Measurements from ENCODE around the gene KRTAP5-2. TPM values are rescaled to one million over a fixed set of nuclear protein-coding genes. Genes with fewer than 3 reads are reported as not detected.
A peak's percentile ranks its signal among the peaks of the same experiment; 100 is the strongest.
"Not testable (repeated sequence)": the region's sequence is repeated elsewhere in the genome, so short reads cannot be mapped to it uniquely, and the experiment has no call there.

The KRTAP5-2 gene
- total RNA-seq, 5 donors from 2014 or later (not counting 1 experiment from before 2014, with no cell fraction given), result not detected

DNA sequence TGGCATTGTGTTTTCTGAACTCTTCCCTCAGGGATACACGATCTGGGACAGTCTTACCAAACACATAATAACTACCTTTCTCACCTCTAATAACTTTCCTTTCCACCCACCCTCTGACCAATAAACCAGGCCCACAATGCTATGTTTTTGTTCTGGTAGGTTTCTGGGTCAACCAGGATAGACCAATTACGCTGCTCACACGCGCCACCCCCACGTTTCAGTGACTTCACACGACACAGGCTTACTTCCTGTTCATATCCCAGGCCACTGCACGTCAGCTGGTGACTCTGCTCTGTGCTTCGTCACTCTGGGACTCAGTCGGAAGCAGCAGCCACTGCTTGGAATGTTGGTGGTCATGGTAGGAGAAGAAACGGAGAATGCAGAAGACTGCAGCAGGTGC, 21.4 kb upstream of the KRTAP5-2 start:
- Histone ChIP-seq H3K36me3 (ENCODE audit: control insufficient read depth in 2 of 2, extremely low read depth in 1 of 2, insufficient read depth in 1 of 2, low read length in 1 of 2) (no peaks in the 10 kb centered on the region), H3K9me3 (no peaks in the 10 kb centered on the region), H3K27me3 (replicated peaks in 1 of 2; ENCODE audit: control insufficient read depth in 2 of 2, extremely low read depth in 1 of 2, insufficient read depth in 2 of 2, low read length in 1 of 2) (peaks cover 2 to 25% of the 10 kb centered on the region in 2 experiments), H3K4me1 (ENCODE audit: control insufficient read depth in 1 of 2, extremely low read depth in 1 of 2, insufficient read depth in 2 of 2, low read length in 2 of 2) (no peaks in the 10 kb centered on the region), H3K4me3 (ENCODE audit: control insufficient read depth in 1 of 2, extremely low read depth in 1 of 2, low read length in 1 of 2) (no peak overlapping the region), H3K27ac (ENCODE audit: low read length) (no peak overlapping the region)
- Mint-ChIP-seq H3K27me3 (peaks cover 26 to 38% of the 10 kb centered on the region in 2 donors), H3K36me3 (no peaks in the 10 kb centered on the region), H3K4me3 (no peak overlapping the region), H3K9me3 (no peaks in the 10 kb centered on the region), H3K27ac (peak overlapping the region in 1 of 2 donors; percentile 26), H3K4me1 (peaks cover 0 to 6% (median 6%) of the 10 kb centered on the region in 3 donors)
- 57% methylated on average over 1 of the region's 10 CpGs for WGBS (ENCODE audit: insufficient coverage)
- POLR2A ChIA-PET, result interaction anchor here in 1 of 2 donors (0.7 kb wide), 1 partner anchor 269 kb away, joined by 3 read pairs; no protein-coding TSS in a partner anchor
- DNase-seq (peak in 11 of 35 experiments; percentile 4 to 41 (median 14)), ATAC-seq (replicated peaks in 1 of 4) (peak in 2 of 4 experiments; percentile 58 to 79)
- CTCF ChIA-PET, result interaction anchor here (0.6 to 1.2 kb wide), 4 partner anchors 13 to 691 kb away, joined by 3 to 6 read pairs (median 3); no protein-coding TSS in a partner anchor

DNA sequence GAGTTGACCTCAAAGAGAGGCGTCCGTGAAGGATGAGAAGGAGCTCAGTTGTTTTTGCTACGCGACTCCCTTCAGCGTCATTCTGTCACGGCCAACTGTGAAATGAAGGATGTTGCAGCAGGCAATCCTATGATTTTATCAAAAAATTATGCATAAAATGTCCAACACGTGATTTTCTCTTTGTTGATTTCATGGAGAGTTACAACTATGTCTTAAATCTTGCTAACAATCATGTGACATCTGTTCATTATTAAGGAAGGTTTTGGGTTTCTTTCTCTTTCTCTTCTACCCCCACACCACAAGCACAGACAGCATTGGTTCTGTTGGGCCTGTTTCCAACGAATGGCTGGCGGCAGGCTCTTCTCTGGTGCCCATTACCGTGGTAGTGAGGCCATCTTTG, 20.1 kb upstream of the KRTAP5-2 start:
- no peaks in the 10 kb centered on the region for H3K9me3 ChIP-seq
- no peaks in the 10 kb centered on the region for H3K36me3 Mint-ChIP-seq
- peaks cover 0 to 6% (median 6%) of the 10 kb centered on the region in 3 donors for H3K4me1 Mint-ChIP-seq
- DNase-seq (no peak), ATAC-seq (replicated peaks in 1 of 4) (no peak)
- 100% methylated on average over 1 of the region's 10 CpGs for WGBS (ENCODE audit: insufficient coverage)
- H3K4me1 ChIP-seq (ENCODE audit: control insufficient read depth in 1 of 2, extremely low read depth in 1 of 2, insufficient read depth in 2 of 2, low read length in 2 of 2), result no peaks in the 10 kb centered on the region
- H3K9me3 Mint-ChIP-seq, result no peaks in the 10 kb centered on the region
- CTCF ChIA-PET, result no interaction called here
- peaks cover 26 to 40% of the 10 kb centered on the region in 2 donors for H3K27me3 Mint-ChIP-seq
- no peak overlapping the region for H3K27ac Mint-ChIP-seq
- H3K27ac ChIP-seq (ENCODE audit: low read length), result no peak overlapping the region
- POLR2A ChIA-PET, result no interaction called here
- H3K27me3 ChIP-seq (replicated peaks in 1 of 2; ENCODE audit: control insufficient read depth in 2 of 2, extremely low read depth in 1 of 2, insufficient read depth in 2 of 2, low read length in 1 of 2), result peaks cover 2 to 28% of the 10 kb centered on the region in 2 experiments
- no peak overlapping the region for H3K4me3 Mint-ChIP-seq
- H3K4me3 ChIP-seq (ENCODE audit: control insufficient read depth in 1 of 2, extremely low read depth in 1 of 2, low read length in 1 of 2), result no peak overlapping the region
- H3K36me3 ChIP-seq (ENCODE audit: control insufficient read depth in 2 of 2, extremely low read depth in 1 of 2, insufficient read depth in 1 of 2, low read length in 1 of 2), result no peaks in the 10 kb centered on the region

GRCh38 chr11:1608363-1608762, 10.3 kb upstream of the KRTAP5-2 start, which contains the start of gene KRTAP5-3:
KRTAP5-3 (minus strand) TSS chr11:1608463; CDS start chr11:1608385, 78 bp downstream.
- 83% methylated on average over 2 of the region's 4 CpGs for WGBS (ENCODE audit: insufficient coverage)
- no peak for DNase-seq
- Mint-ChIP-seq H3K27ac (no peak within 1 kb of the TSS), H3K36me3 (no peaks in the 10 kb centered on the region), H3K27me3 (peaks cover 21 to 28% of the 10 kb centered on the region in 2 donors), H3K9me3 (no peaks in the 10 kb centered on the region), H3K4me3 (no peak within 1 kb of the TSS), H3K4me1 (peaks cover 6 to 11% (median 9%) of the 10 kb centered on the region in 3 donors)
- Histone ChIP-seq H3K27ac (ENCODE audit: low read length) (no peak within 1 kb of the TSS), H3K4me3 (ENCODE audit: control insufficient read depth in 1 of 2, extremely low read depth in 1 of 2, low read length in 1 of 2) (no peak within 1 kb of the TSS), H3K27me3 (replicated peaks in 1 of 2; ENCODE audit: control insufficient read depth in 2 of 2, extremely low read depth in 1 of 2, insufficient read depth in 2 of 2, low read length in 1 of 2) (peaks cover 0 to 49% of the 10 kb centered on the region in 2 experiments), H3K4me1 (ENCODE audit: control insufficient read depth in 1 of 2, extremely low read depth in 1 of 2, insufficient read depth in 2 of 2, low read length in 2 of 2) (peaks cover 0 to 11% of the 10 kb centered on the region in 2 experiments), H3K9me3 (no peaks in the 10 kb centered on the region), H3K36me3 (ENCODE audit: control insufficient read depth in 2 of 2, extremely low read depth in 1 of 2, insufficient read depth in 1 of 2, low read length in 1 of 2) (no peaks in the 10 kb centered on the region)
- no peak for ATAC-seq (replicated peaks in 1 of 4)
- POLR2A ChIA-PET, result no interaction called here
- CTCF ChIA-PET, result interaction anchor here in 1 of 2 donors (0.9 kb wide), 1 partner anchor 13 kb away, joined by 3 read pairs; no protein-coding TSS in a partner anchor

DNA sequence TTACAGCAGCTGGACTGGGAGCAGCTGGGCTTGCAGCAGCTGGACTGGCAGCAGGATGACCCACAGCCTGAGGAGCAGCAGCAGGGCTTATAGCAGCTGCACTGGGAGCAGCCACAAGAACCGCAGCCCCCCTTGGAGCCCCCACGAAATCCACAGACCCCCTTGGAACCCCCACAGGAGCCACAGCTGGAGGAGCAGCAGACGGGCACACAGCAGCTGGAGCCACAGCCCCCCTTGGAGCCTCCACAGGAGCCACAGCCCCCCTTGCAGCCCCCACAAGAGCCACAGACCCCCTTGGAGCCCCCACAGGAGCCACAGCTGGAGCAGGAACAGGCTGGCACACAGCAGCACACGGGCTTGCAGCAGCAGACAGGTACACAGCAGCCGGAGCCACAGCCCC, 9.8 kb upstream of the KRTAP5-2 start:
- POLR2A ChIA-PET; ATAC-seq (replicated peaks in 1 of 4); H3K4me3 ChIP-seq (ENCODE audit: control insufficient read depth in 1 of 2, extremely low read depth in 1 of 2, low read length in 1 of 2); CTCF ChIA-PET; H3K27ac Mint-ChIP-seq; H3K4me3 Mint-ChIP-seq; H3K27ac ChIP-seq (ENCODE audit: low read length); DNase-seq; H3K36me3 Mint-ChIP-seq; H3K9me3 ChIP-seq; H3K9me3 Mint-ChIP-seq; H3K36me3 ChIP-seq (ENCODE audit: control insufficient read depth in 2 of 2, extremely low read depth in 1 of 2, insufficient read depth in 1 of 2, low read length in 1 of 2): not testable (repeated sequence)
- Mint-ChIP-seq H3K4me1 (peaks cover 6 to 11% (median 9%) of the 10 kb centered on the region in 3 donors), H3K27me3 (peaks cover 24 to 33% of the 10 kb centered on the region in 2 donors)
- Histone ChIP-seq H3K27me3 (replicated peaks in 1 of 2; ENCODE audit: control insufficient read depth in 2 of 2, extremely low read depth in 1 of 2, insufficient read depth in 2 of 2, low read length in 1 of 2) (peaks cover 0 to 49% of the 10 kb centered on the region in 2 experiments), H3K4me1 (ENCODE audit: control insufficient read depth in 1 of 2, extremely low read depth in 1 of 2, insufficient read depth in 2 of 2, low read length in 2 of 2) (peaks cover 0 to 11% of the 10 kb centered on the region in 2 experiments)
- WGBS (ENCODE audit: insufficient coverage), result 41% methylated on average over 2 of the region's 5 CpGs

- DNase-seq, result not testable (repeated sequence)
These were observed 9.2 kb upstream of the KRTAP5-2 start for GRCh38 chr11:1607156-1607845.

DNA sequence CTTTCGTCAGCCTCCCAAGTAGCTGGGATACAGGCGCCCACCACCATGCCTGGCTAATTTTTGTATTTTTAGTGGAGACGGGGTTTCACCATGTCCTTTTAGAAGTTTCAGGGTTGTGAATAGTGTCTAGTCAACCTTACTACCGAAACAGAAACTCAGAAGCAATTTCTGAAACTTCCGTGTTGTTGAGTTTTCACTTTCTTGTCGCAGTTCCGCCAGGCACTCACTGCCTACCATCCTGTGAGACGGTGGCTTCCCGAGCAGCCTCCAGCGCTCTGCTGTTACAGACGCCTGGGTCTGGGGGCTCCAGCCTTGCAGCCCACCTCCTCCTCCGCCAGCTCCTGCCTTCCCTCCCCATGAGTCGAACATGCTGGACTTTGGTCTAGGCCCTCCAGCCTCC, 7.8 kb upstream of the KRTAP5-2 start:
- Histone ChIP-seq H3K4me1 (ENCODE audit: control insufficient read depth in 1 of 2, extremely low read depth in 1 of 2, insufficient read depth in 2 of 2, low read length in 2 of 2) (peaks cover 0 to 11% of the 10 kb centered on the region in 2 experiments), H3K27me3 (replicated peaks in 1 of 2; ENCODE audit: control insufficient read depth in 2 of 2, extremely low read depth in 1 of 2, insufficient read depth in 2 of 2, low read length in 1 of 2) (peaks cover 0 to 45% of the 10 kb centered on the region in 2 experiments), H3K27ac (ENCODE audit: low read length) (peak overlapping the region; percentile 34)
- H3K36me3 Mint-ChIP-seq; H3K4me3 ChIP-seq (ENCODE audit: control insufficient read depth in 1 of 2, extremely low read depth in 1 of 2, low read length in 1 of 2); H3K36me3 ChIP-seq (ENCODE audit: control insufficient read depth in 2 of 2, extremely low read depth in 1 of 2, insufficient read depth in 1 of 2, low read length in 1 of 2); H3K9me3 ChIP-seq; POLR2A ChIA-PET; H3K9me3 Mint-ChIP-seq: not testable (repeated sequence)
- H3K4me3 Mint-ChIP-seq, result peak overlapping the region; percentile 39 to 59 (median 55)
- H3K27me3 Mint-ChIP-seq, result peaks cover 32 to 33% of the 10 kb centered on the region in 2 donors
- H3K27ac Mint-ChIP-seq, result peak overlapping the region; percentile 71 to 79
- peak in 3 of 35 experiments; percentile 16 to 35 (median 28) for DNase-seq
- WGBS (ENCODE audit: insufficient coverage), result 36% methylated on average over 8 of the region's 13 CpGs
- peaks cover 6 to 11% (median 9%) of the 10 kb centered on the region in 3 donors for H3K4me1 Mint-ChIP-seq
- CTCF ChIA-PET, result interaction anchor here in 1 of 2 donors (1.2 kb wide), 1 partner anchor 40 kb away, joined by 3 read pairs; no protein-coding TSS in a partner anchor
- ATAC-seq (replicated peaks in 1 of 4), result peak; percentile 31 to 71 (median 56)

More at GRCh38 chr11:1607156-1607845, 9.2 kb upstream of the KRTAP5-2 start:
- ATAC-seq (replicated peaks in 1 of 4); H3K9me3 ChIP-seq; H3K27ac ChIP-seq (ENCODE audit: low read length); H3K36me3 Mint-ChIP-seq; H3K9me3 Mint-ChIP-seq; H3K4me3 ChIP-seq (ENCODE audit: control insufficient read depth in 1 of 2, extremely low read depth in 1 of 2, low read length in 1 of 2); H3K4me3 Mint-ChIP-seq; H3K36me3 ChIP-seq (ENCODE audit: control insufficient read depth in 2 of 2, extremely low read depth in 1 of 2, insufficient read depth in 1 of 2, low read length in 1 of 2); H3K27ac Mint-ChIP-seq; POLR2A ChIA-PET; CTCF ChIA-PET: not testable (repeated sequence)
- peaks cover 0 to 49% of the 10 kb centered on the region in 2 experiments for H3K27me3 ChIP-seq (replicated peaks in 1 of 2; ENCODE audit: control insufficient read depth in 2 of 2, extremely low read depth in 1 of 2, insufficient read depth in 2 of 2, low read length in 1 of 2)
- Mint-ChIP-seq H3K27me3 (peaks cover 26 to 35% of the 10 kb centered on the region in 2 donors), H3K4me1 (peaks cover 6 to 11% (median 9%) of the 10 kb centered on the region in 3 donors)
- peaks cover 0 to 11% of the 10 kb centered on the region in 2 experiments for H3K4me1 ChIP-seq (ENCODE audit: control insufficient read depth in 1 of 2, extremely low read depth in 1 of 2, insufficient read depth in 2 of 2, low read length in 2 of 2)
- WGBS (ENCODE audit: insufficient coverage), result 68% methylated on average over 18 of the region's 18 CpGs
